Measurements from ENCODE around the gene OSBPL8.

Gene OSBPL8

DNA sequence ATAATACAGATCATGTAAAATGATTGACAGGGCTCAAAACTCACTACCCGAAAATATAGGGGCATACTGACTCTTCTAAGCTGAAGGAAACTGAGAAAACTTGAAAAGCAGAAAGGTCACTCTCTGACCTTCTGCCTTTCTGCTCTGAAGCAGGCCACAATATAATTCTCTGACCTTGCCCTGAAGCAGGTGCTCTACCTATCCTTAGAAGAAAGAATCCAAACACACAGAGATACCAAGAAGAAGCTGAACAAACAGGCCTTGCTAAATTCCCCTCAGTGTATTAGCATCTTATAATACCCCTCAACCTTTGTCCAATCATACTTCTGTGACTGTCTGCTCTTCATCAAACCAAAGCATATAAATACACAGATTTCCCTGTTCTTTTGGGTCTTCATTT is 150.5 kb downstream of the OSBPL8 start (continued):
- TF ChIP-seq ZBTB44 (tag by site-specific recombination; IDR thresholded peaks at IDR 0.05): no peak
- TF ChIP-seq ZNF544 (tag by site-specific recombination; IDR thresholded peaks at IDR 0.05): no peak
- no peak for TF ChIP-seq ZNF16 (tag by site-specific recombination; IDR thresholded peaks at IDR 0.05; ENCODE audit: low read depth)
- no peak for TF ChIP-seq ZNF792 (tag by site-specific recombination; IDR thresholded peaks at IDR 0.05)
- TF ChIP-seq ZNF596 (tag by site-specific recombination; IDR thresholded peaks at IDR 0.05): no peak
- TF ChIP-seq, protein P1, sequence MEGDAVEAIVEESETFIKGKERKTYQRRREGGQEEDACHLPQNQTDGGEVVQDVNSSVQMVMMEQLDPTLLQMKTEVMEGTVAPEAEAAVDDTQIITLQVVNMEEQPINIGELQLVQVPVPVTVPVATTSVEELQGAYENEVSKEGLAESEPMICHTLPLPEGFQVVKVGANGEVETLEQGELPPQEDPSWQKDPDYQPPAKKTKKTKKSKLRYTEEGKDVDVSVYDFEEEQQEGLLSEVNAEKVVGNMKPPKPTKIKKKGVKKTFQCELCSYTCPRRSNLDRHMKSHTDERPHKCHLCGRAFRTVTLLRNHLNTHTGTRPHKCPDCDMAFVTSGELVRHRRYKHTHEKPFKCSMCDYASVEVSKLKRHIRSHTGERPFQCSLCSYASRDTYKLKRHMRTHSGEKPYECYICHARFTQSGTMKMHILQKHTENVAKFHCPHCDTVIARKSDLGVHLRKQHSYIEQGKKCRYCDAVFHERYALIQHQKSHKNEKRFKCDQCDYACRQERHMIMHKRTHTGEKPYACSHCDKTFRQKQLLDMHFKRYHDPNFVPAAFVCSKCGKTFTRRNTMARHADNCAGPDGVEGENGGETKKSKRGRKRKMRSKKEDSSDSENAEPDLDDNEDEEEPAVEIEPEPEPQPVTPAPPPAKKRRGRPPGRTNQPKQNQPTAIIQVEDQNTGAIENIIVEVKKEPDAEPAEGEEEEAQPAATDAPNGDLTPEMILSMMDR (tag by site-specific recombination; IDR thresholded peaks at IDR 0.05): no peak
- no peak for TF ChIP-seq SP2 (tag by site-specific recombination; IDR thresholded peaks at IDR 0.05)

- Histone ChIP-seq H3K27ac (ENCODE audit: extremely low read depth, low read depth, low read length) (no peak overlapping the region), H3K4me3 (ENCODE audit: low read depth, low read length) (no peak overlapping the region), H3K9me3 (ENCODE audit: control insufficient read depth, insufficient read depth, low read depth, low read length) (no peaks in the 10 kb centered on the region), H3K4me1 (ENCODE audit: control insufficient read depth, insufficient read depth, low read length) (no peaks in the 10 kb centered on the region), H3K36me3 (ENCODE audit: control insufficient read depth in 2 of 2, insufficient read depth in 1 of 2, low read length in 2 of 2) (no peaks in the 10 kb centered on the region)
- ChIA-PET CTCF (interaction anchor here (0.7 to 1.2 kb wide), 2 partner anchors 60 to 784 kb away, joined by 4 to 5 read pairs; no protein-coding TSS in a partner anchor), POLR2A (no interaction called here)
- TF ChIP-seq BCL11A (tag by site-specific recombination; IDR thresholded peaks at IDR 0.05; ENCODE audit: low read depth) (no peak), ZBTB44 (tag by site-specific recombination; IDR thresholded peaks at IDR 0.05) (no peak), ZNF366 (tag by site-specific recombination; conservative IDR thresholded peaks at IDR 0.05) (no peak), OSR2 (tag by site-specific recombination; IDR thresholded peaks at IDR 0.05) (no peak), ZNF830 (tag by site-specific recombination; IDR thresholded peaks at IDR 0.05; ENCODE audit: low read depth) (no peak), ZNF391 (tag by site-specific recombination; IDR thresholded peaks at IDR 0.05; ENCODE audit: borderline replicate concordance, low read depth) (no peak), TCF7L2 (IDR thresholded peaks at IDR 0.05; ENCODE audit: borderline replicate concordance, low read depth, low read length) (no peak), ZNF624 (tag by site-specific recombination; IDR thresholded peaks at IDR 0.05) (no peak), ZNF184 (tag by site-specific recombination; IDR thresholded peaks at IDR 0.05) (no peak), SP3 (tag by site-specific recombination; IDR thresholded peaks at IDR 0.05) (no peak), ZNF157 (tag by site-specific recombination; IDR thresholded peaks at IDR 0.05) (no peak), ZNF354C (tag by site-specific recombination; IDR thresholded peaks at IDR 0.05; ENCODE audit: borderline replicate concordance, low read depth) (no peak), TRIM28 (IDR thresholded peaks at IDR 0.05; ENCODE audit: borderline replicate concordance, low read length) (no peak), ZSCAN16 (tag by site-specific recombination; IDR thresholded peaks at IDR 0.05) (no peak), ZSCAN5A (tag by site-specific recombination; IDR thresholded peaks at IDR 0.05) (no peak)
- TF ChIP-seq, protein P2, sequence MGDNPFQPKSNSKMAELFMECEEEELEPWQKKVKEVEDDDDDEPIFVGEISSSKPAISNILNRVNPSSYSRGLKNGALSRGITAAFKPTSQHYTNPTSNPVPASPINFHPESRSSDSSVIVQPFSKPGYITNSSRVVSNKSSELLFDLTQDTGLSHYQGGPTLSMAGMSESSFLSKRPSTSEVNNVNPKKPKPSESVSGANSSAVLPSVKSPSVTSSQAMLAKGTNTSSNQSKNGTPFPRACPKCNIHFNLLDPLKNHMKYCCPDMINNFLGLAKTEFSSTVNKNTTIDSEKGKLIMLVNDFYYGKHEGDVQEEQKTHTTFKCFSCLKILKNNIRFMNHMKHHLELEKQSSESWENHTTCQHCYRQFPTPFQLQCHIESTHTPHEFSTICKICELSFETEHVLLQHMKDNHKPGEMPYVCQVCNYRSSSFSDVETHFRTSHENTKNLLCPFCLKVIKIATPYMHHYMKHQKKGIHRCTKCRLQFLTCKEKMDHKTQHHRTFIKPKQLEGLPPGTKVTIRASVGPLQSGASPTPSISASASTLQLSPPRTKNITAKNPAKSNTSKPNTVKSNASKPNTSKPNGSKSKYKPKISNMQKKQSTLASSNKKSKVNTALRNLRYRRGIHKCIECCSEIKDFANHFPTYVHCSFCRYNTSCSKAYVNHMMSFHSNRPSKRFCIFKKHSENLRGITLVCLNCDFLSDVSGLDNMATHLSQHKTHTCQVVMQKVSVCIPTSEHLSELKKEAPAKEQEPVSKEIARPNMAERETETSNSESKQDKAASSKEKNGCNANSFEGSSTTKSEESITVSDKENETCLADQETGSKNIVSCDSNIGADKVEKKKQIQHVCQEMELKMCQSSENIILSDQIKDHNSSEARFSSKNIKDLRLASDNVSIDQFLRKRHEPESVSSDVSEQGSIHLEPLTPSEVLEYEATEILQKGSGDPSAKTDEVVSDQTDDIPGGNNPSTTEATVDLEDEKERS (tag by site-specific recombination; IDR thresholded peaks at IDR 0.05): no peak
- TF ChIP-seq, protein P3, sequence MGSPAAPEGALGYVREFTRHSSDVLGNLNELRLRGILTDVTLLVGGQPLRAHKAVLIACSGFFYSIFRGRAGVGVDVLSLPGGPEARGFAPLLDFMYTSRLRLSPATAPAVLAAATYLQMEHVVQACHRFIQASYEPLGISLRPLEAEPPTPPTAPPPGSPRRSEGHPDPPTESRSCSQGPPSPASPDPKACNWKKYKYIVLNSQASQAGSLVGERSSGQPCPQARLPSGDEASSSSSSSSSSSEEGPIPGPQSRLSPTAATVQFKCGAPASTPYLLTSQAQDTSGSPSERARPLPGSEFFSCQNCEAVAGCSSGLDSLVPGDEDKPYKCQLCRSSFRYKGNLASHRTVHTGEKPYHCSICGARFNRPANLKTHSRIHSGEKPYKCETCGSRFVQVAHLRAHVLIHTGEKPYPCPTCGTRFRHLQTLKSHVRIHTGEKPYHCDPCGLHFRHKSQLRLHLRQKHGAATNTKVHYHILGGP (tag by site-specific recombination; IDR thresholded peaks at IDR 0.05): no peak
Measured at GRCh38 chr12:76407710-76408109, 151.9 kb downstream of the OSBPL8 start.

Data from HEK293 (cell line).